Measurements from ENCODE around the gene CCR8. TPM values are rescaled to one million over a fixed set of nuclear protein-coding genes. Genes with fewer than 3 reads are reported as not detected.

CCR8 gene
- total RNA-seq, 1 experiment from 2014 or later, result not detected

- Histone ChIP-seq H3K9ac (ENCODE audit: low read length) (no peak overlapping the region), H3K9me3 (ENCODE audit: control insufficient read depth in 1 of 2, insufficient read depth in 1 of 2, low read depth in 1 of 2, low read length in 2 of 2) (no peaks in the 10 kb centered on the region), H3K36me3 (ENCODE audit: control insufficient read depth in 1 of 2, insufficient read depth in 2 of 2, low read length in 2 of 2) (no peaks in the 10 kb centered on the region), H3K4me3 (replicated peaks in 1 of 2; ENCODE audit: low read depth in 1 of 2, low read length in 2 of 2) (no peak overlapping the region), H4K20me1 (ENCODE audit: insufficient read depth) (no peaks in the 10 kb centered on the region), H3K4me2 (ENCODE audit: low read length) (no peak overlapping the region), H3K79me2 (ENCODE audit: insufficient read depth, low read length) (peaks cover 6% of the 10 kb centered on the region), H3K27me3 (ENCODE audit: insufficient read depth, low read length) (peaks cover 15% of the 10 kb centered on the region; the same call in 1 of the 2 replicates), H3K9me2 (ENCODE audit: insufficient read depth) (no peaks in the 10 kb centered on the region), H2AFZ (ENCODE audit: low read depth, low read length, poor library complexity, severe bottlenecking) (no peak overlapping the region), H3K4me1 (ENCODE audit: control insufficient read depth in 1 of 2, insufficient read depth in 2 of 2, low read length in 2 of 2) (peaks cover 4 to 8% of the 10 kb centered on the region in 2 experiments; a peak in 3 of 4 replicates), H3K27ac (ENCODE audit: low read depth, low read length) (no peak overlapping the region)
- no peak for TF ChIP-seq SRF (IDR thresholded peaks at IDR 0.05; ENCODE audit: low read depth)
- BruUV-seq (replicated peaks), result no TSS peak
- ChIA-PET RAD21 (ENCODE audit: low non-redundant PET in 1 of 2, low total read pairs in 2 of 2, uncharacterized antibody in 2 of 2, unreplicated experiment in 2 of 2) (no interaction called here), POLR2A (interaction anchor here (1.4 kb wide), 1 partner anchor 27 kb away, joined by 6 read pairs; the partner anchor contains the start of gene RPSA), CTCF (interaction anchor here (1.4 to 1.7 kb wide), 2 partner anchors 17 to 189 kb away, joined by 3 to 15 read pairs; no protein-coding TSS in a partner anchor)
- DNase-seq (ENCODE audit: low read depth, low spot score) (no peak), ATAC-seq (no peak)
- intact Hi-C loops (cut with micrococcal nuclease), result loop anchor here (1.0 to 2.0 kb wide), 3 partner anchors 86 to 278 kb away; no protein-coding TSS in a partner anchor
Measured at GRCh38 chr3:39378957-39379777, 49.7 kb downstream of the CCR8 start.

- RAD21 ChIA-PET (ENCODE audit: low non-redundant PET in 1 of 2, low total read pairs in 2 of 2, uncharacterized antibody in 2 of 2, unreplicated experiment in 2 of 2), result no interaction called here
- intact Hi-C loops (cut with micrococcal nuclease), result loop anchor here (2.0 kb wide), 2 partner anchors 87 to 279 kb away; no protein-coding TSS in a partner anchor
- no peak for ATAC-seq
- H3K79me2 ChIP-seq (ENCODE audit: insufficient read depth, low read length), result peaks cover 11% of the 10 kb centered on the region
- CTCF ChIA-PET, result no interaction called here
- H3K9ac ChIP-seq (ENCODE audit: low read length), result no peak overlapping the region
- H2AFZ ChIP-seq (ENCODE audit: low read depth, low read length, poor library complexity, severe bottlenecking), result no peak overlapping the region
- no peak overlapping the region for H3K4me3 ChIP-seq (replicated peaks in 1 of 2; ENCODE audit: low read depth in 1 of 2, low read length in 2 of 2)
- no peaks in the 10 kb centered on the region for H3K36me3 ChIP-seq (ENCODE audit: control insufficient read depth in 1 of 2, insufficient read depth in 2 of 2, low read length in 2 of 2)
- TF ChIP-seq ELF1 (IDR thresholded peaks at IDR 0.05; ENCODE audit: borderline replicate concordance, low read depth) (no peak), ZFX (IDR thresholded peaks at IDR 0.05) (no peak), POLR2AphosphoS5 (IDR thresholded peaks at IDR 0.05; ENCODE audit: low read depth, low read length) (no peak), SRF (IDR thresholded peaks at IDR 0.05; ENCODE audit: low read depth) (no peak), ZNF274 (IDR thresholded peaks at IDR 0.05; ENCODE audit: low read depth, low read length) (no peak), CBX3 (IDR thresholded peaks at IDR 0.05; ENCODE audit: low read depth) (no peak), FOSL1 (IDR thresholded peaks at IDR 0.05; ENCODE audit: low read depth) (no peak), SIN3A (IDR thresholded peaks at IDR 0.05; ENCODE audit: low read depth) (no peak), CTCF (IDR thresholded peaks at IDR 0.05 in 2 of 3, conservative IDR thresholded peaks at IDR 0.05 in 1 of 3; ENCODE audit: borderline replicate concordance in 1 of 3, insufficient read depth in 1 of 3, low read depth in 2 of 3, low read length in 2 of 3) (no peak), CEBPB (IDR thresholded peaks at IDR 0.05; ENCODE audit: low read depth) (no peak), TCF7L2 (IDR thresholded peaks at IDR 0.05; ENCODE audit: borderline replicate concordance, extremely low read depth, insufficient read depth, insufficient read length) (no peak), SP1 (IDR thresholded peaks at IDR 0.05; ENCODE audit: low read depth) (no peak), EZH2phosphoT487 (IDR thresholded peaks at IDR 0.05; ENCODE audit: borderline replicate concordance) (no peak), MAX (IDR thresholded peaks at IDR 0.05) (no peak)
- peaks cover 15% of the 10 kb centered on the region; the same call in 1 of the 2 replicates for H3K27me3 ChIP-seq (ENCODE audit: insufficient read depth, low read length)
- no peaks in the 10 kb centered on the region for H3K9me2 ChIP-seq (ENCODE audit: insufficient read depth)
- no peak for DNase-seq (ENCODE audit: low read depth, low spot score)
- H3K4me2 ChIP-seq (ENCODE audit: low read length), result no peak overlapping the region
- no TSS peak for BruUV-seq (replicated peaks)
- 0 out of 2 replicates have a peak, but pooled peaks cover under 1% of the 10 kb centered on the region for H4K20me1 ChIP-seq (ENCODE audit: insufficient read depth)
- peaks cover 7 to 13% of the 10 kb centered on the region in 2 experiments; a peak in 3 of 4 replicates for H3K4me1 ChIP-seq (ENCODE audit: control insufficient read depth in 1 of 2, insufficient read depth in 2 of 2, low read length in 2 of 2)
- POLR2A ChIA-PET, result no interaction called here
- H3K27ac ChIP-seq (ENCODE audit: low read depth, low read length), result no peak overlapping the region
- no peaks in the 10 kb centered on the region for H3K9me3 ChIP-seq (ENCODE audit: control insufficient read depth in 1 of 2, insufficient read depth in 1 of 2, low read depth in 1 of 2, low read length in 2 of 2)
Measured at GRCh38 chr3:39379778-39380155, 50.3 kb downstream of the CCR8 start.
